Measurements from ENCODE around the gene HSPB2. TPM values are rescaled to one million over a fixed set of nuclear protein-coding genes. Genes with fewer than 3 reads are reported as not detected.

The HSPB2 gene
- total and polyA plus RNA-seq, 2 of the 8 experiments (the other 6 are each of a cell fraction or from before 2014, with no cell fraction given) = 0.32 to 0.86 TPM

GRCh38 chr11:111882202-111882601 is 30.3 kb upstream of the HSPB2 start:
- CTCF ChIA-PET (ENCODE audit: partially characterized antibody) = interaction anchor here (1.0 to 1.7 kb wide), 13 partner anchors 12 to 116 kb away, joined by 3 to 5 read pairs (median 4); no protein-coding TSS in a partner anchor
- no peak overlapping the region for H3K27ac ChIP-seq (ENCODE audit: low read depth, low read length)

More at GRCh38 chr11:111882202-111882601, 30.3 kb upstream of the HSPB2 start:
- no peak overlapping the region for H3K23ac ChIP-seq (ENCODE audit: insufficient read length)
- H4K20me1 ChIP-seq (replicated peaks in 1 of 2; ENCODE audit: control insufficient read depth in 1 of 2, insufficient read depth in 2 of 2, low read length in 2 of 2) = no peaks in the 10 kb centered on the region
- H2BK5ac ChIP-seq (ENCODE audit: low read depth, low read length) = no peak overlapping the region
- H2BK120ac ChIP-seq (replicated peaks; ENCODE audit: low read depth, low read length) = no peak overlapping the region
- TF ChIP-seq MAFK (IDR thresholded peaks at IDR 0.05; ENCODE audit: low read depth, low read length) (no peak), KDM5A (IDR thresholded peaks at IDR 0.05; ENCODE audit: low read length) (no peak), JUN (IDR thresholded peaks at IDR 0.05; ENCODE audit: low read depth, low read length) (no peak), GTF2F1 (IDR thresholded peaks at IDR 0.05; ENCODE audit: borderline replicate concordance, low read depth, low read length) (no peak)
- TF ChIP-seq, protein P1, sequence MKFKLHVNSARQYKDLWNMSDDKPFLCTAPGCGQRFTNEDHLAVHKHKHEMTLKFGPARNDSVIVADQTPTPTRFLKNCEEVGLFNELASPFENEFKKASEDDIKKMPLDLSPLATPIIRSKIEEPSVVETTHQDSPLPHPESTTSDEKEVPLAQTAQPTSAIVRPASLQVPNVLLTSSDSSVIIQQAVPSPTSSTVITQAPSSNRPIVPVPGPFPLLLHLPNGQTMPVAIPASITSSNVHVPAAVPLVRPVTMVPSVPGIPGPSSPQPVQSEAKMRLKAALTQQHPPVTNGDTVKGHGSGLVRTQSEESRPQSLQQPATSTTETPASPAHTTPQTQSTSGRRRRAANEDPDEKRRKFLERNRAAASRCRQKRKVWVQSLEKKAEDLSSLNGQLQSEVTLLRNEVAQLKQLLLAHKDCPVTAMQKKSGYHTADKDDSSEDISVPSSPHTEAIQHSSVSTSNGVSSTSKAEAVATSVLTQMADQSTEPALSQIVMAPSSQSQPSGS (IDR thresholded peaks at IDR 0.05; ENCODE audit: low read length) = no peak
- 0 out of 2 replicates have a peak, but pooled peaks cover 2% of the 10 kb centered on the region for H3K79me1 ChIP-seq (ENCODE audit: low read depth, low read length)
- no peaks in the 10 kb centered on the region for H3K36me3 ChIP-seq (ENCODE audit: control insufficient read depth in 2 of 4, insufficient read depth in 4 of 4, low read length in 3 of 4)
- no peak overlapping the region for H3K18ac ChIP-seq (ENCODE audit: extremely low read depth, low read length)
- no peaks in the 10 kb centered on the region for H3K27me3 ChIP-seq (replicated peaks in 1 of 4; ENCODE audit: control insufficient read depth in 3 of 4, extremely low read depth in 1 of 4, insufficient read depth in 3 of 4, low read length in 3 of 4)
- no peak for FAIRE-seq
- WGBS, 2 experiments (ENCODE audit: extremely low coverage in 1 of 2, insufficient coverage in 1 of 2, insufficient read length in 1 of 2, insufficient replicate concordance in 2 of 2, low coverage in 1 of 2, low lambda C conversion rate in 2 of 2, missing lambda C conversion rate in 1 of 2) = 91% methylated on average over 5 of the region's 5 CpGs; no CpG with 5 or more reads in 1 of the 2 experiments
- no peak overlapping the region for H3K9ac ChIP-seq (replicated peaks in 1 of 4; ENCODE audit: extremely low read depth in 1 of 4, low read depth in 3 of 4, low read length in 3 of 4)
- H2AK5ac ChIP-seq (ENCODE audit: low read depth, low read length) = no peak overlapping the region
- H2BK20ac ChIP-seq (ENCODE audit: low read length) = no peak overlapping the region
- H4K5ac ChIP-seq (ENCODE audit: insufficient read length, low read depth, low read length) = no peak overlapping the region
- no peak overlapping the region for H3K4me3 ChIP-seq (ENCODE audit: extremely low read depth in 1 of 4, insufficient read depth in 2 of 4, low read depth in 3 of 4, low read length in 4 of 4)
- no peak overlapping the region for H2AFZ ChIP-seq (ENCODE audit: low read length)
- no peak overlapping the region for H4K91ac ChIP-seq (replicated peaks; ENCODE audit: insufficient read length, low read length)
- H3K56ac ChIP-seq (replicated peaks; ENCODE audit: insufficient read length, low read depth, low read length) = no peak overlapping the region
- POLR2A ChIA-PET (ENCODE audit: partially characterized antibody) = interaction anchor here (0.7 kb wide), 1 partner anchor 29 kb away, joined by 3 read pairs; no protein-coding TSS in a partner anchor
- no peaks in the 10 kb centered on the region for H3K79me2 ChIP-seq (ENCODE audit: control insufficient read depth in 1 of 2, insufficient read depth in 2 of 2, low read length in 2 of 2)
- H3K9me3 ChIP-seq (ENCODE audit: insufficient read depth in 2 of 2, low read depth in 1 of 2, low read length in 1 of 2) = no peaks in the 10 kb centered on the region
- H3K4me1 ChIP-seq (replicated peaks in 1 of 4; ENCODE audit: control insufficient read depth in 3 of 4, insufficient read depth in 4 of 4, low read length in 3 of 4) = no peaks in the 10 kb centered on the region
- H4K8ac ChIP-seq (ENCODE audit: extremely low read depth, insufficient read depth, low read length) = no peak overlapping the region
- H3K4me2 ChIP-seq (ENCODE audit: insufficient read depth in 1 of 2, low read depth in 2 of 2, low read length in 2 of 2) = no peak overlapping the region
- no peak overlapping the region for H2BK15ac ChIP-seq (ENCODE audit: low read length)
- no peak for DNase-seq (ENCODE audit: low read depth in 1 of 2, low spot score in 2 of 2)
- H2BK12ac ChIP-seq (ENCODE audit: low read depth, low read length) = no peak overlapping the region
- H3K23me2 ChIP-seq (ENCODE audit: low read depth, low read length) = peaks cover 2% of the 10 kb centered on the region; the same call in 1 of the 2 replicates
- no peak overlapping the region for H3K14ac ChIP-seq (ENCODE audit: insufficient read length)
- no peak overlapping the region for H3K4ac ChIP-seq (replicated peaks; ENCODE audit: insufficient read length, low read depth, low read length)
